Osteoblast (primary cell): ENCODE data around the gene PUDP. TPM values are rescaled to one million over a fixed set of nuclear protein-coding genes. Genes with fewer than 3 reads are reported as not detected.
"Not testable (repeated sequence)": the region's sequence is repeated elsewhere in the genome, so short reads cannot be mapped to it uniquely, and the experiment has no call there.

Source experiments
- DNase-seq: peaks from one replicate; pipeline ENCODE4 v3.0.0; 2011; ENCODE audit warnings: low spot score, mixed read lengths; ENCODE audit not compliant: insufficient read length; ENCODE audit errors: missing footprints
- H2AFZ ChIP-seq: 2 replicates; pipeline ENCODE4 v1.6.0; 2011; ENCODE audit warnings: mild to moderate bottlenecking, low read length
- H3K27ac ChIP-seq: 2 replicates; pipeline ENCODE4 v1.5.1; 2011; ENCODE audit warnings: mild to moderate bottlenecking, low read depth, low read length, moderate library complexity
- H3K27me3 ChIP-seq: 2 replicates; pipeline ENCODE4 v1.6.0; 2012; ENCODE audit warnings: mild to moderate bottlenecking, control low read depth, inconsistent platforms, low read length, moderate library complexity; ENCODE audit not compliant: insufficient read depth
- H3K36me3 ChIP-seq: 2 replicates; pipeline ENCODE4 v1.5.1; 2011; ENCODE audit warnings: mild to moderate bottlenecking, low read length, control low read depth, moderate library complexity; ENCODE audit not compliant: insufficient read depth
- H3K4me1 ChIP-seq: 2 replicates; pipeline ENCODE4 v1.5.1; 2011; ENCODE audit warnings: mild to moderate bottlenecking, low read length, control low read depth, moderate library complexity; ENCODE audit not compliant: insufficient read depth
- H3K4me2 ChIP-seq: 2 replicates; pipeline ENCODE4 v1.6.0; 2011; ENCODE audit warnings: mild to moderate bottlenecking, low read length; ENCODE audit not compliant: insufficient read depth
- H3K4me3 ChIP-seq: fragments of 200-600 bp; sonication (generic); 3 replicates; pipeline ENCODE4 v1.5.1; 2012; ENCODE audit warnings: mild to moderate bottlenecking, low read length, inconsistent platforms; ENCODE audit not compliant: insufficient read depth
- H3K79me2 ChIP-seq: 2 replicates; pipeline ENCODE4 v1.6.0; 2012; ENCODE audit warnings: mild to moderate bottlenecking, low read length, control low read depth, inconsistent platforms; ENCODE audit not compliant: insufficient read depth
- H3K9me3 ChIP-seq: 2 replicates; pipeline ENCODE4 v1.5.1; 2011; ENCODE audit warnings: low read depth, low read length, control low read depth
- H4K20me1 ChIP-seq: 2 replicates; pipeline ENCODE4 v1.6.0; 2012; ENCODE audit warnings: mild to moderate bottlenecking, low read length, control low read depth; ENCODE audit not compliant: insufficient read depth
- total RNA-seq: library from RNA; depleted of rRNA; stranded (reverse); fragments of >200 nt; gene quantifications from 2 replicates; pipeline ENCODE4 v1.2.3, GENCODE V29; 2012
- TF ChIP-seq, protein P1 (sequence below): IDR thresholded peaks from 2 replicates; pipeline ENCODE4 v1.5.1; 2011; ENCODE audit warnings: mild to moderate bottlenecking, low read depth, low read length, moderate library complexity; ENCODE audit errors: extremely low read depth

Gene PUDP
- total RNA-seq, 1 donor: 6.5 TPM

DNA sequence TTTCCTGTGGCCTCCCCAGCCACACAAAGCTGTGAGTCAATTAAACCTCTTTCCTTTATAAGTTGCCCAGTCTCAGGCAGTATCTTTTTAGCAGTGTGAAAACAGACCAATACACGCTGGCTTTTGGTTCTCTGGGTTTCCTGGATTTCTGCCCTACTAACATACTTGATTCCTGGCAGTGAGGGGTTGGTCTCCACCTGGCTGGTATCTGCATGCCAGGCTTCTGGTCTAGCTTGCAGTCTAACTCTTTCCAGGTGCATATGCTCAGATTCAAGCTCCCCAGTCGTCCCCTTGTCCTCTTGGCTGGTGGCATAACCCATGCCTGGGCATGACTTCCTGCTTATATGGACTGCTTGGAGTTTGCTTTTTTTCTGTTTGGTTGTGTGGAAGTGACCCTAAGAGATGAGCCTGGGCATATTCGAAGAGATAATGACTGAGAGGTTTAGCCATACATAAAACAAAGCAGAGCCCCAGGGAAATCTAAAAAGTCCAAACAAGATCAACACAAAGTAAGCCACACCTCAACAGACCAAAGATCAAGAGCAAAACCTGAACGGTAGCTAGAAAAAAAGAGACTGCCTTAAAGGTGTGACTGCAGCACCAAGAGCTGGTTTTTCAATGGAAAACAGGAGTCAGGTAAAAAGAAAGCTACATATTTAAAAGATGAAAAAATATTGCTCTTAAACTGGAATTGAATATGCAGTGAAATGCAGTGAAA, 102.6 kb downstream of the PUDP start:
- Histone ChIP-seq H3K27ac (peak overlapping the region; percentile 61), H3K79me2 (no peaks in the 10 kb centered on the region), H3K4me3 (no peak overlapping the region), H2AFZ (no peak overlapping the region), H3K27me3 (no peaks in the 10 kb centered on the region), H3K4me2 (no peak overlapping the region), H3K9me3 (no peaks in the 10 kb centered on the region), H3K36me3 (peaks cover 5% of the 10 kb centered on the region), H3K4me1 (peaks cover 16% of the 10 kb centered on the region), H4K20me1 (no peaks in the 10 kb centered on the region)
- TF ChIP-seq, protein P1, sequence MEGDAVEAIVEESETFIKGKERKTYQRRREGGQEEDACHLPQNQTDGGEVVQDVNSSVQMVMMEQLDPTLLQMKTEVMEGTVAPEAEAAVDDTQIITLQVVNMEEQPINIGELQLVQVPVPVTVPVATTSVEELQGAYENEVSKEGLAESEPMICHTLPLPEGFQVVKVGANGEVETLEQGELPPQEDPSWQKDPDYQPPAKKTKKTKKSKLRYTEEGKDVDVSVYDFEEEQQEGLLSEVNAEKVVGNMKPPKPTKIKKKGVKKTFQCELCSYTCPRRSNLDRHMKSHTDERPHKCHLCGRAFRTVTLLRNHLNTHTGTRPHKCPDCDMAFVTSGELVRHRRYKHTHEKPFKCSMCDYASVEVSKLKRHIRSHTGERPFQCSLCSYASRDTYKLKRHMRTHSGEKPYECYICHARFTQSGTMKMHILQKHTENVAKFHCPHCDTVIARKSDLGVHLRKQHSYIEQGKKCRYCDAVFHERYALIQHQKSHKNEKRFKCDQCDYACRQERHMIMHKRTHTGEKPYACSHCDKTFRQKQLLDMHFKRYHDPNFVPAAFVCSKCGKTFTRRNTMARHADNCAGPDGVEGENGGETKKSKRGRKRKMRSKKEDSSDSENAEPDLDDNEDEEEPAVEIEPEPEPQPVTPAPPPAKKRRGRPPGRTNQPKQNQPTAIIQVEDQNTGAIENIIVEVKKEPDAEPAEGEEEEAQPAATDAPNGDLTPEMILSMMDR: no peak
- DNase-seq: no peak

DNA sequence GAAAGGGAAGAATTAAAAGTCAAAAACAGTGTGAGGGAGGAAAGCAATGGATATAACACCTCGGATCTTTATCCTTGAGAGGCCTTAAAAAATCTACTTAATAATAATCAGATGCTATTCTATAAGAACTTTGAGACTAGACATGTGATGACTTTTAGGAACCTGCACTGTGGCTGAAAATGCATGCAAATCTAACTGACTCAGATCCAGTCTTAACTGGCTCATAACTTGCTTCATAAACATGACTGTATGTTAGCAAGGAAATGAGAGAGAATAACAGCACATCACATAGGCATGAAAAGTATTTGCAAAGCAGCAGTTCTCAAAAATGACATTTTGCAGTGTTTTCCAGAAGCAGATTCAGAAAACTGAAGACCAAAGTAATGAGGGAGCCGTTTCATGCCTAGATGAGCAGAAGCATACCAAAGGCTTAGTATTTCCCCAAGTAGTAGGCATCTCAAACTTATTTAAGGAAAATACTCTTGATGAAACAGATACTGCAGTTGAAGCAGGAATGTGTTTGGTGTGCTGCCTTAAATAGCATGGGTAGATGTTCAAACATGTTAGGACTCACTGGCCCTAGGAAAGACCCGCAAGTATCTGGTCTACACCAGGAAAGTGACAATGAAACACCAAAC, 104.0 kb downstream of the PUDP start:
- not testable (repeated sequence) for H4K20me1 ChIP-seq, H3K27me3 ChIP-seq, H3K4me3 ChIP-seq, H3K36me3 ChIP-seq, H3K9me3 ChIP-seq, H3K79me2 ChIP-seq, DNase-seq, H2AFZ ChIP-seq
- peak overlapping the region; percentile 61 for H3K27ac ChIP-seq
- H3K4me2 ChIP-seq: peak overlapping the region; percentile 9
- H3K4me1 ChIP-seq: peaks cover 16% of the 10 kb centered on the region

DNA sequence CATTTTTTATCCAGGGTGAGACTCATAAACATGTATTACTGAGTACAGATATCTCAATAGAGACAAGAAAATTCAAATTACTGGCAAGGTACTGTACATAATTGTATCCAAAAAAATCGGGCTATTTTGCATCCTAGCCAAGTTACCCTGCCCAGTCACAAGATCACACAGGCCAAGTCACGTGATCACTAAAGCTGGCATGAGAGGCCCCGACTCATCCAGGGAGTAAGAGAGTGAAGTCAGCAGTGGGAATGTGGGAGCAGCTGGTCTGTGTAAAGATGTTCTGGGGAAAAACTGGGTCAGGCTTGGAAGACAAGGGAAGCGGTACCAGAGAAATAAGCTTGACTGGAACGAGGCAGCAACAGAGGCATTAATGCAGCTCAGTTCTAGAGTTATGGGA, 119.7 kb downstream of the PUDP start:
- TF ChIP-seq, protein P1: no peak
- H4K20me1 ChIP-seq: no peaks in the 10 kb centered on the region
- no peaks in the 10 kb centered on the region for H3K9me3 ChIP-seq
- H3K27ac ChIP-seq: no peak overlapping the region
- no peaks in the 10 kb centered on the region for H3K36me3 ChIP-seq
- DNase-seq: no peak
- H3K79me2 ChIP-seq: no peaks in the 10 kb centered on the region
- no peak overlapping the region for H3K4me2 ChIP-seq
- H3K4me3 ChIP-seq: no peak overlapping the region
- no peaks in the 10 kb centered on the region for H3K27me3 ChIP-seq
- no peak overlapping the region for H2AFZ ChIP-seq
- H3K4me1 ChIP-seq: no peaks in the 10 kb centered on the region

DNA sequence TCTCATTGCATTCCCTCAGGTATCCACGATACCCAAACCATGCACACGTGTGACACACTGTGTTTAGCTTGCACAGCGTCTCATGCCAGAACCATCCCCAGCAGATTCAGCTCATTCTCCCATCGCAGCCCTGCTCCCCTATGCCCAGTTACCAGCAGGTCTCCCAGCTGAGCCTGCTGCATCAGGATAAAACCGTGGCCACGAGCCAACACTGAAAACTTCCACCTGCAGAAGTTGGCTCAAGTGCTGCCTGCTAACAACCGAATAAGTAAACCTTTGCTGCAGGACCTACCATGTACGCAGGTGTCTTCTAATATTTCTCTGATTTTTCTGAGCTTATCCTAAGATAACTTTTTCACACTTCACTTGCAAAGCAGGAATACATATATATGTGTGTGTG, 120.9 kb downstream of the PUDP start:
- H4K20me1 ChIP-seq: no peaks in the 10 kb centered on the region
- no peaks in the 10 kb centered on the region for H3K4me1 ChIP-seq
- H3K4me2 ChIP-seq: no peak overlapping the region
- H3K36me3 ChIP-seq: no peaks in the 10 kb centered on the region
- DNase-seq: no peak
- TF ChIP-seq, protein P1: no peak
- H2AFZ ChIP-seq: no peak overlapping the region
- no peak overlapping the region for H3K4me3 ChIP-seq
- no peaks in the 10 kb centered on the region for H3K9me3 ChIP-seq
- no peak overlapping the region for H3K27ac ChIP-seq
- H3K27me3 ChIP-seq: no peaks in the 10 kb centered on the region
- no peaks in the 10 kb centered on the region for H3K79me2 ChIP-seq

DNA sequence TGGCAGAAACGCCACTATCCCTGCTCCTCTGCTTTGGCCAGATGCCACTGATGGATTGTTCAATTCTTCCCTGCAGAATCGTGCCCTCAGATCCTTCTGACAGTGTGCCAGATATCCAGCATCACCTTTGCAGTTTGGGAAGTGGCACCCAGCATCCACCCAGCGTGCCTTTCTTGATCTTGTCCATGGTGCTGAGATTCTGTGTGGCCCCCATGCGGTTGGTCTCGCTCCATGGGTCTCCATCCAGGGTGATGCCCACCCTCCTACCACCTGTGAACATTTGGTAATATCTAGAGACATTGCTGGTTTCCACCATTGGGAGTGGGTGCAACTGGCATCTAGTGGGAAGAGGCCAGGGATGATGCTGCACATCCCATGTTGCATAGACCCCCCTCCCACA, 121.6 kb downstream of the PUDP start:
- DNase-seq, H3K36me3 ChIP-seq, H3K27me3 ChIP-seq, H4K20me1 ChIP-seq, H3K4me2 ChIP-seq, H3K27ac ChIP-seq, H3K4me1 ChIP-seq, H2AFZ ChIP-seq, H3K4me3 ChIP-seq, H3K79me2 ChIP-seq, H3K9me3 ChIP-seq: not testable (repeated sequence)
